A549 (cell line): ENCODE measurements around the gene CCDC77.

Source experiments
- CBX2 ChIP-seq: fragments of 200-600 bp; sonication (generic); IDR thresholded peaks from 2 replicates; pipeline ENCODE4 v1.6.1; 2016; ENCODE audit warnings: low read depth, mild to moderate bottlenecking, borderline replicate concordance
- CEBPB ChIP-seq, 2 experiments: fragments of >200 bp in 1 of 2; sonication (Bioruptor Twin) in 1 of 2; formaldehyde crosslinking in 1 of 2; IDR thresholded peaks; 2 replicates each; pipeline ENCODE4 v1.6.1; 2012 to 2016
- CHD4 ChIP-seq: fragments of 200-600 bp; sonication (generic); IDR thresholded peaks from 2 replicates; pipeline ENCODE4 v1.6.1; 2016; ENCODE audit warnings: antibody characterized with exemption, mild to moderate bottlenecking, borderline replicate concordance
- EP300 ChIP-seq, 2 experiments: fragments of >200 bp; sonication (Bioruptor Twin); formaldehyde crosslinking; IDR thresholded peaks; 2 replicates in 1 of 2; 3 replicates in 1 of 2; pipeline ENCODE4 v1.6.1; 2016 to 2017
- HOXA7 ChIP-seq: fragments of 250-450 bp; sonication (Bioruptor Pico); IDR thresholded peaks from 2 replicates; pipeline ENCODE4 v1.5.0; 2020; ENCODE audit warnings: mild to moderate bottlenecking, moderate library complexity
- KDM5A ChIP-seq: fragments of 200-600 bp; sonication (generic); IDR thresholded peaks from 2 replicates; pipeline ENCODE4 v1.6.1; 2016; ENCODE audit warnings: antibody characterized with exemption, mild to moderate bottlenecking
- POLR2A ChIP-seq: IDR thresholded peaks from 2 replicates; pipeline ENCODE4 v1.6.1; 2012; ENCODE audit warnings: mild to moderate bottlenecking, low read length
- RFX5 ChIP-seq: fragments of 450-650 bp; IDR thresholded peaks from 2 replicates; pipeline ENCODE4 v1.7.1; 2014; ENCODE audit warnings: antibody characterized with exemption, mild to moderate bottlenecking, moderate library complexity
- TF ChIP-seq, protein P1 (sequence below): fragments of >200 bp; sonication (Bioruptor Twin); formaldehyde crosslinking; IDR thresholded peaks from 3 replicates; pipeline ENCODE4 v1.5.1; 2016

DNA sequence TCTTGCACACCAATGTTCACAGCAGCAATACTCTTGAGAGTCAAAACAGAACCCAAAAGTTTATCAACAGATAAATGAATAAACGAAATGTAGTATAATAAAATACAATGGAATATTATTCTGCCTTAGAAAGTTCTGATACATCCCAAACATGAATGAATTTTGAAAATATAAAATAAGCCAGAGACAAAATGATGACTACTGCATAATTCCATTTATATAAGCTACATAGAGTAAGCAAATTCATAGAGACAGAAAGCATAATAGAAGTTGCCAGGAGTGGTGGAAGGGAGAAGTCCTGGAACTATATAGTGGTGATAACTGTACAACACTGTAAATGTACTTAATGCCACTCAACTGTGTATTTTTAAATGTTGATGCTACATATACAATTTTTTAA, 33.5 kb upstream of the CCDC77 start:
- no peak for TF ChIP-seq CBX2
- TF ChIP-seq CEBPB (IDR thresholded peaks at IDR 0.05) = no peak
- TF ChIP-seq KDM5A = no peak
- no peak for TF ChIP-seq EP300 (IDR thresholded peaks at IDR 0.05)
- TF ChIP-seq, protein P1, sequence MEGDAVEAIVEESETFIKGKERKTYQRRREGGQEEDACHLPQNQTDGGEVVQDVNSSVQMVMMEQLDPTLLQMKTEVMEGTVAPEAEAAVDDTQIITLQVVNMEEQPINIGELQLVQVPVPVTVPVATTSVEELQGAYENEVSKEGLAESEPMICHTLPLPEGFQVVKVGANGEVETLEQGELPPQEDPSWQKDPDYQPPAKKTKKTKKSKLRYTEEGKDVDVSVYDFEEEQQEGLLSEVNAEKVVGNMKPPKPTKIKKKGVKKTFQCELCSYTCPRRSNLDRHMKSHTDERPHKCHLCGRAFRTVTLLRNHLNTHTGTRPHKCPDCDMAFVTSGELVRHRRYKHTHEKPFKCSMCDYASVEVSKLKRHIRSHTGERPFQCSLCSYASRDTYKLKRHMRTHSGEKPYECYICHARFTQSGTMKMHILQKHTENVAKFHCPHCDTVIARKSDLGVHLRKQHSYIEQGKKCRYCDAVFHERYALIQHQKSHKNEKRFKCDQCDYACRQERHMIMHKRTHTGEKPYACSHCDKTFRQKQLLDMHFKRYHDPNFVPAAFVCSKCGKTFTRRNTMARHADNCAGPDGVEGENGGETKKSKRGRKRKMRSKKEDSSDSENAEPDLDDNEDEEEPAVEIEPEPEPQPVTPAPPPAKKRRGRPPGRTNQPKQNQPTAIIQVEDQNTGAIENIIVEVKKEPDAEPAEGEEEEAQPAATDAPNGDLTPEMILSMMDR = no peak
- TF ChIP-seq CHD4 = no peak
- no peak for TF ChIP-seq RFX5
- TF ChIP-seq HOXA7 (CRISPR knock-in tag) = no peak
- no peak for TF ChIP-seq POLR2A
